GM10266 (cell line): ENCODE measurements around the gene STMND1.

ENCODE experiments used
- DNase-seq: peaks from one replicate; pipeline ENCODE4 v3.0.0; 2012; ENCODE audit errors: extremely low spot score
- TF ChIP-seq, protein P1 (sequence below): IDR thresholded peaks from 2 replicates; pipeline ENCODE4 v1.5.1; 2012; ENCODE audit warnings: mild to moderate bottlenecking, low read depth; ENCODE audit not compliant: control insufficient read depth, insufficient read depth; ENCODE audit errors: missing control alignments

STMND1 gene

DNA sequence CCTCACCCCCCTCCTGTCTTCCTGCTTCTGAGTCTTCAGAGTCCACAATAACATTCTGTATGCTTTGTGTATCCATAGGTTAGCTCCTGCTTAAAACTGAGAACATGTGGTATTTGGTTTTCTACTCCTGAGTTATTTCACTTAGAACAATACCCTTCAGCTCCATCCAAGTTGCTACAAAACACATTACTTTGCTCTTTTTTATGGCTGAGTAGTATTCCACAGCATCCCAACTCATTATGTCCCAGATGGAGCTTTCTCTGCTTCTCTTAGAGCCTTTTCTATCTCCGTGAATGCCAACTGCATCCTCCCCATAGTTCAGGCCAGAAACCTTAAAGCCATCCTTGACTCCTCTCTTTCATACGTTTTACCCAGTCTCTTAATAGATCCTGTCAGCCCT lies 55.8 kb downstream of the STMND1 start:
- TF ChIP-seq, protein P1, sequence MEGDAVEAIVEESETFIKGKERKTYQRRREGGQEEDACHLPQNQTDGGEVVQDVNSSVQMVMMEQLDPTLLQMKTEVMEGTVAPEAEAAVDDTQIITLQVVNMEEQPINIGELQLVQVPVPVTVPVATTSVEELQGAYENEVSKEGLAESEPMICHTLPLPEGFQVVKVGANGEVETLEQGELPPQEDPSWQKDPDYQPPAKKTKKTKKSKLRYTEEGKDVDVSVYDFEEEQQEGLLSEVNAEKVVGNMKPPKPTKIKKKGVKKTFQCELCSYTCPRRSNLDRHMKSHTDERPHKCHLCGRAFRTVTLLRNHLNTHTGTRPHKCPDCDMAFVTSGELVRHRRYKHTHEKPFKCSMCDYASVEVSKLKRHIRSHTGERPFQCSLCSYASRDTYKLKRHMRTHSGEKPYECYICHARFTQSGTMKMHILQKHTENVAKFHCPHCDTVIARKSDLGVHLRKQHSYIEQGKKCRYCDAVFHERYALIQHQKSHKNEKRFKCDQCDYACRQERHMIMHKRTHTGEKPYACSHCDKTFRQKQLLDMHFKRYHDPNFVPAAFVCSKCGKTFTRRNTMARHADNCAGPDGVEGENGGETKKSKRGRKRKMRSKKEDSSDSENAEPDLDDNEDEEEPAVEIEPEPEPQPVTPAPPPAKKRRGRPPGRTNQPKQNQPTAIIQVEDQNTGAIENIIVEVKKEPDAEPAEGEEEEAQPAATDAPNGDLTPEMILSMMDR = no peak
- DNase-seq = no peak

DNA sequence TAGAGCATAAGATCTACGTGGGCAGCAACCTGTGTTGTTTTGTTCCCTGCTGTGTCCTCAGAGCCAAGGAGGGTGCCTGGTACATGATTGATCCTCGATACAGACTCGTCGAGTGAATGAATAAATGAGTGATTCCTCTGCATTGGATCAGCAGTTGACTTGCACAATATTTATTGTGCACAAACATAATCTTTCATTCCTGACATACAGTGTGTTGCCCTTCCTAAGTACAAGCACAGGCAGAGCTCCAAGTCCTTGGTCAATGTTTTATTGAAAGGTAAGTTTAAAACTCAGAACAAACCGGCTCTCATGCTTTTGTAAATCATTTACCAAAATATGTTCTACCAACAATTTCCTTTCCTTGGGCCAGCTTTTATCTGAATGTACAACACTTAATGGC lies 57.4 kb downstream of the STMND1 start:
- TF ChIP-seq, protein P1 = no peak
- no peak for DNase-seq

DNA sequence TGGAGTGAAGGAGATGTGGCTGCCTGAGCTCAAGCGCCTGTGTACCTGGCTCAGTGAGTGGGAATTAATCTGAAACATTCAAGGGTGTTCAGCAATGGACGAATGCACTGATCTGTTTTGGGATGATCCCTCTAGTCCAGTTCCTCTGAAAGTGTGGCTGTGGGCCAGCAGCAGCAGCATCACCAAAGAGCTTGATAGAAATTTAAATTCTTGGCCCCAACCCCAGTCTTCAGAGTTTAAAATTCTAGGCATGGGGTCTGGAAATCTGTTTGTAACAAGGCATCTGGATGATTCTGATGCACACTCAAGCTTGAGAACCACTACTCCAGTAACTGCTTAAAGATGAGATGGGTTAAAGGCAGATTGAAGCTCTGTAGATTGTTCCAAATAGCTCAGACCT lies 59.2 kb downstream of the STMND1 start:
- TF ChIP-seq, protein P1 = no peak
- no peak for DNase-seq

DNA sequence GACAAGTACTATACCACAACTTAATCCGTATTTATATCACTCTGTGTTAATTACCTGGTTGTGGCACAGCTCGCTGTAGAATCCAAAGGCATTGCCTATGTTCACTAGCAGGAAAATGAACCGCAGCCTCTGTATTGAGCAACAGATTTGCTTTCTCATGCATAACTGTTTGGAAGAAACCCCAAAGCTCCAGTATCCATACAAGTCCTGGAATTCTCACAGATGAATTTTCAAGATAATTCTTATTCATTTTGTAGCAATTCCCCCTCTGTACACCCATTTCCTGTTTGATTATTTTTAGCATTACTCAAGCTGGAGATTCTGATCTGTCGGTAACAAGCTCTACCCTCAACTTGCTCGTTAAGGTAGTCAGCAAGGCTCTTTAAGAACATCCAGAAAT lies 63.5 kb downstream of the STMND1 start:
- no peak for DNase-seq
- TF ChIP-seq, protein P1 = no peak

DNA sequence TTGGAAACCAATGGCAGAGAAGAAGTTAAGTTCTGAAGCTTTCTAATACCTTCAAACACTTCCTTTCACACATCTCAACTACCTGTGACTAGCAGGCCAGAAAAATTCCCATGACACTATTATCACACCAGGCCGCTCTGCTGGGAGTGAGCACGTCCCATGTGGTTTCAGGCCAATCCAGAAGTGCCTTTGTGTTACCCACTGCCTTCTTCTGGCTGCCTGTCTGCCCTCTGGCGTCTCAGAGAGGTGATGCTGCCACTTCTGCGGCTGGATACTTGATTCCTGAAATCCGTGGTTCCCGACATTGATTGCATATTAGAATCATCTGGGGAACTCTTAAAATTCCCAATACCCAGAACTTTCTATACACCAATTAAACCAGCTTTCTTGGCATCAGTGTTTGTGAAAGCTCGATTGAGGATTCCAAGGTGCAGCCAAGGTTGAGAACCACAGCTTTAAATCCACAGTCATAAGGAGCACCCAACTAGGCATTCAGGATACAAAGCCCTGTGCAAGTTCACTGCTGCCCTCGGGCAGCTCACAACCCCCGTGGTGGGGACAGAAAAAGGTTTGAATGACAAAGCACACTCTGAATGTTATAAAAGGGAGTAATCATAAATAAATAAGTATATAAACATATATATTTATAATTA lies 65.6 kb downstream of the STMND1 start:
- TF ChIP-seq, protein P1 = no peak
- no peak for DNase-seq

DNA sequence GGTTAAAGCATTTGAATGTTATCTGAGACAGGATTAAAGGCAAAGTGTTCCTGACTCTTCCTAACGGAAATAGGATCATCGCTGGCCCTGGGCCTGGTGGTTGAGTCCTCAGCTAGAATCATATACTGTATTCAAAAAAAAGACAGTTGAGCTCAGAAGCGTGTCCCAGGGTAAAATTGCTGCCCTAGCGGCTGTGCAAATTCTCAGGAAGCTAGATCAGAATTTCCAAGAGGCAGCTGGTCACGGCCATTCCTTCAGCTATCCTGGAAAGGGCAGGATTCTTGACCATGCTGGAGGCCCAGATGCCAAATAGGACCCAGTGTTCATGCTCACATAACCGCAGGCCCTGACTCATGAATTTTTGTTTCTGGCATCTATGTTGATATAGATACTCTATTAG lies 67.4 kb downstream of the STMND1 start:
- DNase-seq = no peak
- TF ChIP-seq, protein P1 = no peak

DNA sequence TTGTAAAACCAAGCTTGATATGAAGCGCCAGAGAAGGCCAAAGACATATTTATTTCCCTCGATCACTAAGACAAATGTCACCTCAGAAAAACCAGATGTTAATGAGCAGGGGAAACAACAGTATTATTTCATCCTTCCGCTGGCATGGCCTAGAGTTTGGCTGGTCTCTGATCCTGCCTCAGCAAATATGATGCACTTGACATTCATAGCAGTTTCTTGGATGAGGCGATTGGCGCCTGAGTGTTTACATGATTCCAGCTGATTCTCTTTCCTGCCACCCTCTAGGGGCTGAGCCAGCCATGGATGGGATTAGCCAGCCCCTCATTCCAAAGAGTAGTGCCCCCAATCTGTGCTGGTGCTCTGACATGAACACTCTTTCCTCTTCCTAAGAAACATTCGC lies 67.9 kb downstream of the STMND1 start:
- TF ChIP-seq, protein P1 = no peak
- DNase-seq = no peak
